ENCODE measurements around the gene TMTC2. TPM values are rescaled to one million over a fixed set of nuclear protein-coding genes. Genes with fewer than 3 reads are reported as not detected.

Gene TMTC2
- polyA plus RNA-seq, 1 donor: 46.4 TPM

GRCh38 chr12:82954064-82954463 is 267.4 kb downstream of the TMTC2 start:
- DNase-seq: no peak

- DNase-seq: no peak
Measured at GRCh38 chr12:82954572-82954971, 267.9 kb downstream of the TMTC2 start.

- DNase-seq: no peak
Measured at GRCh38 chr12:82955043-82955442, 268.3 kb downstream of the TMTC2 start.

- no peak for DNase-seq
Measured at GRCh38 chr12:82958966-82959365, 272.3 kb downstream of the TMTC2 start.

GRCh38 chr12:82959821-82960220 is 273.1 kb downstream of the TMTC2 start:
- DNase-seq: no peak

- no peak for DNase-seq
Measured at GRCh38 chr12:82961835-82962234, 275.1 kb downstream of the TMTC2 start.

GRCh38 chr12:82963956-82964355 is 277.2 kb downstream of the TMTC2 start:
- DNase-seq: no peak

- no peak for DNase-seq
Measured at GRCh38 chr12:82964446-82964845, 277.7 kb downstream of the TMTC2 start.

GRCh38 chr12:82966001-82966559 is 279.4 kb downstream of the TMTC2 start:
- no peak for DNase-seq

- no peak for DNase-seq
Measured at GRCh38 chr12:82968631-82969367, 282.1 kb downstream of the TMTC2 start.

GRCh38 chr12:82970614-82971013 is 283.9 kb downstream of the TMTC2 start:
- DNase-seq: no peak

- DNase-seq: no peak
Measured at GRCh38 chr12:82971584-82971983, 284.9 kb downstream of the TMTC2 start.

GRCh38 chr12:82972624-82973023 is 285.9 kb downstream of the TMTC2 start:
- DNase-seq: no peak

GRCh38 chr12:82973592-82973991 is 286.9 kb downstream of the TMTC2 start:
- DNase-seq: peak; percentile 66

GRCh38 chr12:82981150-82981549 is 294.4 kb downstream of the TMTC2 start:
- no peak for DNase-seq

GRCh38 chr12:82994117-82994516 is 307.4 kb downstream of the TMTC2 start:
- DNase-seq: no peak

- DNase-seq: no peak
Measured at GRCh38 chr12:82996168-82996812, 309.6 kb downstream of the TMTC2 start.

GRCh38 chr12:82998509-82998908 is 311.8 kb downstream of the TMTC2 start:
- no peak for DNase-seq

- no peak for DNase-seq
Measured at GRCh38 chr12:83003026-83003425, 316.3 kb downstream of the TMTC2 start.

- DNase-seq: no peak
Measured at GRCh38 chr12:83005534-83006197, 319.0 kb downstream of the TMTC2 start.

- DNase-seq: no peak
Measured at GRCh38 chr12:83008703-83009102, 322.0 kb downstream of the TMTC2 start.

GRCh38 chr12:83010169-83010804 is 323.6 kb downstream of the TMTC2 start:
- no peak for DNase-seq

All from left kidney (tissue), 2 donors.